Measurements from ENCODE around the gene FUT8.

DNA sequence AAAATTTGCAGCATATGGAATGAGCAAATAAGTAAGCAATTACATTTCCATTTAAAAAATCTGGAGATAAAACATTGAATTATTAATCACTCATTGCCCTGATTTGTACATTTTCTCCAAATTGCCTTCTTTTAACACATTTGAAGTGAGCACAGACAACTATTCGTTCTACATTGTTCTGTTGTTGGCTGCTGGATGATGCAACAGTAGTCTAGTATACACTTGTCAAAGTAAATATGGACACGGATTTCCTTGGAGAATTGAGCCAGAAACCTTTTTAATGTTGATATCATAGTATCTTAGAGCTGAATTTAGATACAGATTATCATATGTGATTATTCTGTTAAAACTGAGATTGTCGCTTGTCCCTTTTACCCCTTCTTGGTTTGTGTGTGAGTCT is 188.2 kb downstream of the FUT8 start:
- TF ChIP-seq, protein P1, sequence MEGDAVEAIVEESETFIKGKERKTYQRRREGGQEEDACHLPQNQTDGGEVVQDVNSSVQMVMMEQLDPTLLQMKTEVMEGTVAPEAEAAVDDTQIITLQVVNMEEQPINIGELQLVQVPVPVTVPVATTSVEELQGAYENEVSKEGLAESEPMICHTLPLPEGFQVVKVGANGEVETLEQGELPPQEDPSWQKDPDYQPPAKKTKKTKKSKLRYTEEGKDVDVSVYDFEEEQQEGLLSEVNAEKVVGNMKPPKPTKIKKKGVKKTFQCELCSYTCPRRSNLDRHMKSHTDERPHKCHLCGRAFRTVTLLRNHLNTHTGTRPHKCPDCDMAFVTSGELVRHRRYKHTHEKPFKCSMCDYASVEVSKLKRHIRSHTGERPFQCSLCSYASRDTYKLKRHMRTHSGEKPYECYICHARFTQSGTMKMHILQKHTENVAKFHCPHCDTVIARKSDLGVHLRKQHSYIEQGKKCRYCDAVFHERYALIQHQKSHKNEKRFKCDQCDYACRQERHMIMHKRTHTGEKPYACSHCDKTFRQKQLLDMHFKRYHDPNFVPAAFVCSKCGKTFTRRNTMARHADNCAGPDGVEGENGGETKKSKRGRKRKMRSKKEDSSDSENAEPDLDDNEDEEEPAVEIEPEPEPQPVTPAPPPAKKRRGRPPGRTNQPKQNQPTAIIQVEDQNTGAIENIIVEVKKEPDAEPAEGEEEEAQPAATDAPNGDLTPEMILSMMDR (IDR thresholded peaks at IDR 0.05) = no peak
- TF ChIP-seq EZH2 (IDR thresholded peaks at IDR 0.05; ENCODE audit: borderline replicate concordance, insufficient read depth, low read depth, low read length, poor library complexity, severe bottlenecking) = no peak
